ENCODE measurements around the gene ARHGAP42.

Gene ARHGAP42

DNA sequence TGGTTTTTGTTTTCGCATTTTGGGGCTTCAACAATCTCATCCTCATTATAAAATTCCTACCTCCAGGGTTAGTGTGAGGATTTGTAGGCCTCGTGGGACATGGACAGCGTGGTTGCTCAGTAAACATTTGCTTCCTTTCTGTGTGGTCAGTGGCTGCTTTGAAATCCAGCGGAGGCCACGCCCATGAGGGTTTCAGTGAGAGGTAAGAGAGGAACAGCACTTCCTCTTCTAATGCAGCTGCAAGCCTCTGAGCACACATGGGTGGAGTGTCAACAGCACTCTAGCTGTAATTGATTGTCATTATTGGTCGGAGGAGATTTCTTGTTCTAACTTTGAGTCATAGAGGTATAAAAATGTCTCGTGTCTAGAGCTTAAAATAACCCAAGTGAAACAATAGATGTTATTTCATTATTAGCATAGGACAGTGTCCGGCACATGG, 6.0 kb upstream of the ARHGAP42 start:
- no peak overlapping the region for H3K4me3 ChIP-seq (ENCODE audit: low read length)
- DNase-seq (ENCODE audit: low read depth) = no peak
- TF ChIP-seq, protein P1, sequence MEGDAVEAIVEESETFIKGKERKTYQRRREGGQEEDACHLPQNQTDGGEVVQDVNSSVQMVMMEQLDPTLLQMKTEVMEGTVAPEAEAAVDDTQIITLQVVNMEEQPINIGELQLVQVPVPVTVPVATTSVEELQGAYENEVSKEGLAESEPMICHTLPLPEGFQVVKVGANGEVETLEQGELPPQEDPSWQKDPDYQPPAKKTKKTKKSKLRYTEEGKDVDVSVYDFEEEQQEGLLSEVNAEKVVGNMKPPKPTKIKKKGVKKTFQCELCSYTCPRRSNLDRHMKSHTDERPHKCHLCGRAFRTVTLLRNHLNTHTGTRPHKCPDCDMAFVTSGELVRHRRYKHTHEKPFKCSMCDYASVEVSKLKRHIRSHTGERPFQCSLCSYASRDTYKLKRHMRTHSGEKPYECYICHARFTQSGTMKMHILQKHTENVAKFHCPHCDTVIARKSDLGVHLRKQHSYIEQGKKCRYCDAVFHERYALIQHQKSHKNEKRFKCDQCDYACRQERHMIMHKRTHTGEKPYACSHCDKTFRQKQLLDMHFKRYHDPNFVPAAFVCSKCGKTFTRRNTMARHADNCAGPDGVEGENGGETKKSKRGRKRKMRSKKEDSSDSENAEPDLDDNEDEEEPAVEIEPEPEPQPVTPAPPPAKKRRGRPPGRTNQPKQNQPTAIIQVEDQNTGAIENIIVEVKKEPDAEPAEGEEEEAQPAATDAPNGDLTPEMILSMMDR (conservative IDR thresholded peaks at IDR 0.05; ENCODE audit: low read depth, low read length) = no peak

DNA sequence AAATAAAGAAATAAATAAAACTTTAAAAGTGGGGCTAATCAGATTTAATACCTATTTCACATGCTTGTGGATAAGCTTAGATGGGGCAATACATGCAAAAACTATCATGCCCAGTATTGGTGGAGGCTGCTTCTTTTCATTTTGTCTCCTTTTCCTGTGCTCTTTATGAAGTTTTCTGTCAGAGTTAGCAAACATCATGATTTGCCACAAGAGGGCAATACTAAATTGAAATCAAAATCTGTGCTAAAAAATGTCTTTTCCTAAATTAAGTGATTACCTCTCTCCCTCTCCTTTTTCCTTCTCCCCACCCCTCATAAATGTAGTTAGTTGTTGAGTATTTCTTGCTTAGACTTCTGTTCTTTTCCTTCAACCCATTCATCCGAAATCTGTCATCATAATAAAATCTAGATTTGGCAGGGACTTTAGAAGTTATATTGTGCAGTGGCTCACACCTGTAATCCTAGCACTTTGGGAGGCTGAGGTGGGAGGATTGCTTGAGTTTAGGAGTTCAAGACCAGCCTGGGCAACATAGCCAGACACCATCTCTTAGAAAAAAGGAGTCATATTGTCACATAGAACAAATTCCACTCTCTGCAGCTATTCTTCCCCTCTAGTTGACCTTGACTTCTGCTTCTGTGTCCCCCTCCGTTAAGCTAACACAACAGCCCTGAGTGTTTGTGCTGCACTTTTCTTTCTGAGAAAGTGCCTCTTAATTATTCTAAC, 4.7 kb upstream of the ARHGAP42 start:
- no peak overlapping the region for H3K4me3 ChIP-seq (ENCODE audit: low read length)
- DNase-seq (ENCODE audit: low read depth) = no peak
- TF ChIP-seq, protein P1 (conservative IDR thresholded peaks at IDR 0.05; ENCODE audit: low read depth, low read length) = peak; percentile 58

DNA sequence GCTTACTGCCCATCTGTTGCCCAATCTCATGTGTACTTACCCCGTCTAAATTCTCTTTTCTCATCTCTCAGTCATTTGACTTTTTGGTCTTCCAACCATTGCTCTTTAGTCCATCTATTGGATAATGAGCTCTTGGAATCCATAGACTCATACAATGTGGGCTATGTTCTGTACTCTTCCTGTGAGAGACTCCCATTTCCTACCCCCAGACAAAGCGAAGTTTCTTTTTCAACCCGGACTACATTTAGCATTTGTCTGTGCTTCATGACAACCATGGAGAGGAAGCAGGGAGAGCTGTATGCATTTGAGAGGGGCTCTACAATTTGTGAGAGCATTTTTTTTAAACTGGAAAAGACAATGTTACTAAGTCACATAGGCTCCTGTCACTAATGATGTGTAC, 4.0 kb upstream of the ARHGAP42 start:
- H3K4me3 ChIP-seq (ENCODE audit: low read length) = no peak overlapping the region
- TF ChIP-seq, protein P1 (conservative IDR thresholded peaks at IDR 0.05; ENCODE audit: low read depth, low read length) = no peak
- no peak for DNase-seq (ENCODE audit: low read depth)

DNA sequence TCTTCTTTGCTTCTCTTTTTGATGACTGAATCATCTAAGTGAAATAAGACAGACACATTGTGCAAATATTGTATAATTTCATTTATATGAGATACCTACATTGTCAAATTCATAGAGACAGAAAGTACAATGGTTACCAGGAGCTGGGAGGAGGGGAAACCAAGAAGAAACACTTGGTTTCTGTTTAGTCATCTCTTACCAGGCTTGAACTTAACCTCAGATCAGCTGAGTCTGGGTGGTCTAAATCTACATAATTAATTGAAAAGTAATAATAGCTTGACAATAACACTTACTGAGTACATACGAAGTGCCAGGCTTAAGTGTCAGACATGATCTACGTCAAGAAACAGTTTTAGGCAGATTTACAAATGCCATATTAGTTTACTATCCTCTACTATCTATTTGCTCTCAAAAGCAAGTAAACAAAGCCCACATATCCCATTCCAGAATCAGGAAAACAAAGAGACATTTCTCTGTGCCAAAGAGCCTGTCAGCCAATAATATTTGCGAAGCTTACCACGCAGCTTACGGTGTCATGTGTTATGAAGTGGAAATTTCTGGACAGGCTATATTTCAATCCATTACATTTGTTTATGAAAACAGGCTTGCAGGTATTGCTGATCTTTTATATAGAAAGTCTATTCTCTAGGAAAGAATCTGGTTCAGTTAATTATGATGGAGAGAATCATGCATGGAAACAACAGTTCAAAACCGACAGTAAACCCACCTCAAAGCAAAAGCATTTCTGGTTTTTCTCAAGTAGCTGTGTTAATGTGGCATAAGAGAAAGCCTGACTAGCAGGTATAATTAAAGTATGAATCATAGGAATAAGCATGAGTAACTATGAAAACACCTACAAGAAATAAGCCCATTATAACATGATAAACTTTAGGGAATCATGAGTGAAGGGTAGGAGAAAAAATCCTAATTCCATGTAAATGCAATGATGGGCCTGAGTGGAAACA, 2.7 kb upstream of the ARHGAP42 start:
- DNase-seq (ENCODE audit: low read depth) = peak; percentile 45
- TF ChIP-seq, protein P1 (conservative IDR thresholded peaks at IDR 0.05; ENCODE audit: low read depth, low read length) = no peak
- H3K4me3 ChIP-seq (ENCODE audit: low read length) = no peak overlapping the region

DNA sequence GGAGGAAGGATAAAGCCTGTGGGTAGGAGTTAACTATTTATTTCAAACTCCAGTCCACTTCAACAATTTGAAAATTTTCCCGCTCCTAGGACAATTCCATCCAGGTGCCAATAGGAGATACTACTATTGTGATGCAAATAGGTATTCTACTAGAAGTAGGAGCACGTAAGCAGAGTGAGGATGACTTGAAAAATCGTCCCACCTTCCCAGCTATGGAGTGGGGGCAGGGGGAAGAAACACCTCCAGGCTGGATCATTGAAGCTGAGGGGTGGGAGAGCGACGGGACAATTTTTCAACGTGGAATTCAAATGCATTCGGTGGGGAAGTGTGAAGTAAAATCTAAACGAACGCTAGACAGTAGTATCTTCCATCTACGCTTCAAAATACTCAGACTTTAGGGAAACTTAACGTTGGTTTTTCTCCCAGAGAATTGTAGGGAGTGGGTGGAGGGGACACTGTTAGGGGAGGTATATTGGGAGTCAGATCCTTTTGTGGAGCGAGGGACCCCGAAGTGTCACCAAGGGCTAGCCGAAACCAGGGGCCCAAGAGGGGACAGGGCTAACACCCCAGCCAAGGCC, 523 bp upstream of the ARHGAP42 start:
- peak overlapping the region; percentile 86 for H3K4me3 ChIP-seq (ENCODE audit: low read length)
- no peak for DNase-seq (ENCODE audit: low read depth)
- TF ChIP-seq, protein P1 (conservative IDR thresholded peaks at IDR 0.05; ENCODE audit: low read depth, low read length) = no peak

DNA sequence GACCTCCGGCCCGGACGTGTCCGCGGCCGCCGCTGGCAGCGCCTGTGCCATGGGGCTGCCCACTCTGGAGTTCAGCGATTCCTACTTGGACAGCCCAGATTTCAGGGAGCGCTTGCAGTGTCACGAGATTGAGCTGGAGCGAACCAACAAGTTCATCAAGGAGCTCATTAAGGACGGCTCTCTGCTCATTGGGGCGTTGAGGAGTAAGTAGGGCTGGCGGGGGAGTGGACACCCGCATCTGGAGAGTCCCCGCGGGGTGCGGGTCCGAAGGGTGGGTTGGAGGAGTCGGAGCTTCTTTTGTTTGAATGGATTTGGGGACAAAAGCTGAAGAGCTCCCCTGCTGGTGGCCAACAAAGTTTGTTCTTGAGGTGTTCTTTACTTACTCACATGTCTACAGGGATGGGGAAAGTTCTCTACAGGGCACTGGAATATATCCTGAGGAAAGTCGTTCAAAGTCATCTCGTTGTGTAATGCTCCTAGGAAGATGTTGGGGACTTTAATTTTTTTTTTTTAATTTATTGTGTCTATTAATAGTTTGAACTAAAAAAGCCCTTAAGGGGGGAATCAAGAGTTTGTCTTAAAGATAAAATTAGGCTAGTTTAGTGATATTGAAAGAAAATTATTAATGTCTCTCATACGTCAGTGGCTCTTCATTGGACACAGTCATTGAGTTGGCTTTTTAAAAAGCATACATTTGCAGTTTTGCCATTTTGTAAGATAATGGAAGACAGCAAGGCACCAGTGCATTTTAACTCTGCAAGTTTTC, 725 bp downstream of the ARHGAP42 start:
- TF ChIP-seq, protein P1 (conservative IDR thresholded peaks at IDR 0.05; ENCODE audit: low read depth, low read length) = peak; percentile 79
- peak; percentile 59 for DNase-seq (ENCODE audit: low read depth)
- H3K4me3 ChIP-seq (ENCODE audit: low read length) = peak overlapping the region; percentile 86

All from retinal pigment epithelial cell (primary cell).